SK-N-SH treated with all-trans-retinoic acid at 6 μM for 48 hours (cell line): Measurements from ENCODE around the gene LRBA.

ENCODE experiments used
- ATAC-seq: fragments of 200-7000 bp; cut with Tn5 transposase; 3 replicates; pipeline ENCODE4 v1.9.1; 2020; ENCODE audit warnings: mild to moderate bottlenecking, moderate library complexity
- ARNTL ChIP-seq: fragments of 450-650 bp; formaldehyde crosslinking; IDR thresholded peaks from 2 replicates; pipeline ENCODE4 v1.5.0; 2020; ENCODE audit warnings: low read depth, mild to moderate bottlenecking, moderate library complexity, borderline replicate concordance
- BACH2 ChIP-seq: fragments of 250-450 bp; sonication (Bioruptor Pico); IDR thresholded peaks from 2 replicates; pipeline ENCODE4 v1.9.0; 2021; ENCODE audit warnings: mild to moderate bottlenecking, borderline replicate concordance
- ESRRG ChIP-seq: fragments of 250-450 bp; sonication (Bioruptor Pico); IDR thresholded peaks from 2 replicates; pipeline ENCODE4 v1.6.1; 2021; ENCODE audit warnings: mild to moderate bottlenecking
- GLIS3 ChIP-seq: fragments of 250-450 bp; sonication (Bioruptor Pico); IDR thresholded peaks from 2 replicates; pipeline ENCODE4 v1.5.0; 2020; ENCODE audit warnings: mild to moderate bottlenecking, moderate library complexity
- OSR1 ChIP-seq: fragments of 250-450 bp; sonication (Bioruptor Pico); IDR thresholded peaks from 2 replicates; pipeline ENCODE4 v1.8.0; 2022; ENCODE audit warnings: moderate library complexity, mild to moderate bottlenecking, inconsistent platforms
- PPARA ChIP-seq: fragments of 250-450 bp; sonication (Bioruptor Pico); IDR thresholded peaks from 2 replicates; pipeline ENCODE4 v1.5.0; 2020; ENCODE audit warnings: mild to moderate bottlenecking, borderline replicate concordance
- RARB ChIP-seq: fragments of 250-450 bp; sonication (Bioruptor Pico); IDR thresholded peaks from 2 replicates; pipeline ENCODE4 v1.8.0; 2021; ENCODE audit warnings: mild to moderate bottlenecking, moderate library complexity
- SNAI2 ChIP-seq: fragments of 250-450 bp; sonication (Bioruptor Pico); IDR thresholded peaks from 2 replicates; pipeline ENCODE4 v1.5.0; 2020; ENCODE audit warnings: mild to moderate bottlenecking, moderate library complexity
- TCF4 ChIP-seq: fragments of 250-450 bp; sonication (Bioruptor Pico); IDR thresholded peaks from 2 replicates; pipeline ENCODE4 v1.8.0; 2021; ENCODE audit warnings: mild to moderate bottlenecking, moderate library complexity, borderline replicate concordance
- TOX ChIP-seq: fragments of 250-450 bp; sonication (Bioruptor Pico); IDR thresholded peaks from 2 replicates; pipeline ENCODE4 v1.8.0; 2021; ENCODE audit warnings: mild to moderate bottlenecking, moderate library complexity, borderline replicate concordance
- ZFP30 ChIP-seq: fragments of 450-650 bp; formaldehyde crosslinking; IDR thresholded peaks from 2 replicates; pipeline ENCODE4 v1.5.0; 2022; ENCODE audit warnings: mild to moderate bottlenecking, moderate library complexity
- ZNF565 ChIP-seq: fragments of 450-650 bp; formaldehyde crosslinking; conservative IDR thresholded peaks from 2 replicates; pipeline ENCODE4 v1.5.0; 2020; ENCODE audit warnings: low read depth, mild to moderate bottlenecking, moderate library complexity
- ZNF70 ChIP-seq: fragments of 450-650 bp; formaldehyde crosslinking; IDR thresholded peaks from 2 replicates; pipeline ENCODE4 v1.5.0; 2020; ENCODE audit warnings: mild to moderate bottlenecking, moderate library complexity
- ZNF8 ChIP-seq: fragments of 450-650 bp; formaldehyde crosslinking; IDR thresholded peaks from 2 replicates; pipeline ENCODE4 v1.5.0; 2020; ENCODE audit warnings: mild to moderate bottlenecking, moderate library complexity
- TF ChIP-seq, protein P1 (sequence below): fragments of 250-450 bp; sonication (Bioruptor Pico); IDR thresholded peaks from 2 replicates; pipeline ENCODE4 v1.5.1; 2021; ENCODE audit warnings: mild to moderate bottlenecking, moderate library complexity
- TF ChIP-seq, protein P2 (sequence below): fragments of 250-450 bp; sonication (Bioruptor Pico); IDR thresholded peaks from 2 replicates; pipeline ENCODE4 v1.5.1; 2020; ENCODE audit warnings: low read depth, mild to moderate bottlenecking, moderate library complexity
- TF ChIP-seq, protein P3 (sequence below): fragments of 250-450 bp; sonication (Bioruptor Pico); IDR thresholded peaks from 2 replicates; pipeline ENCODE4 v1.8.0; 2021; ENCODE audit warnings: low read depth, mild to moderate bottlenecking, moderate library complexity, borderline replicate concordance
- TF ChIP-seq, protein P4 (sequence below): fragments of 250-450 bp; sonication (Bioruptor Pico); IDR thresholded peaks from 2 replicates; pipeline ENCODE4 v1.5.0; 2020; ENCODE audit warnings: mild to moderate bottlenecking, moderate library complexity

The LRBA gene

DNA sequence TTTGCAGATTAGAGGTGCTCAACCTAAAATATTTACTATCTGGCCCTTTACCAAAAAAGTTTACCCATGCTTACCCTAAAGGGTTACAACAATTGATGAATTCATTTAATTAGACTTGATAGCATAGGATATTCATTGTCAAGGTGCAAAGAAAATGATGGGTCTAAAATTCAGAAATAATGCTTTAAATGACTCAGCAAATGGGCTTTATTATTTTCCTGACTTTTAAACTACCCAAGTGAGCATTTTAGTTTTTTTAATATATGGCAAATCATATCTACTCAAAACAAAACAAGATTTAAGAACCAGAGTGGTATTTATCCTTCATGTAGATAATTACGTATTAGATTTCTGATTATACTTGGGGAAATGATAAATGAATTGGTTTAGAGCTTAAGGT, 701.1 kb downstream of the LRBA start:
- TF ChIP-seq BACH2 (CRISPR knock-in tag), result no peak
- TF ChIP-seq, protein P1, sequence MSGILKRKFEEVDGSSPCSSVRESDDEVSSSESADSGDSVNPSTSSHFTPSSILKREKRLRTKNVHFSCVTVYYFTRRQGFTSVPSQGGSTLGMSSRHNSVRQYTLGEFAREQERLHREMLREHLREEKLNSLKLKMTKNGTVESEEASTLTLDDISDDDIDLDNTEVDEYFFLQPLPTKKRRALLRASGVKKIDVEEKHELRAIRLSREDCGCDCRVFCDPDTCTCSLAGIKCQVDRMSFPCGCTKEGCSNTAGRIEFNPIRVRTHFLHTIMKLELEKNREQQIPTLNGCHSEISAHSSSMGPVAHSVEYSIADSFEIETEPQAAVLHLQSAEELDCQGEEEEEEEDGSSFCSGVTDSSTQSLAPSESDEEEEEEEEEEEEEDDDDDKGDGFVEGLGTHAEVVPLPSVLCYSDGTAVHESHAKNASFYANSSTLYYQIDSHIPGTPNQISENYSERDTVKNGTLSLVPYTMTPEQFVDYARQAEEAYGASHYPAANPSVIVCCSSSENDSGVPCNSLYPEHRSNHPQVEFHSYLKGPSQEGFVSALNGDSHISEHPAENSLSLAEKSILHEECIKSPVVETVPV (CRISPR knock-in tag), result no peak
- TF ChIP-seq, protein P2, sequence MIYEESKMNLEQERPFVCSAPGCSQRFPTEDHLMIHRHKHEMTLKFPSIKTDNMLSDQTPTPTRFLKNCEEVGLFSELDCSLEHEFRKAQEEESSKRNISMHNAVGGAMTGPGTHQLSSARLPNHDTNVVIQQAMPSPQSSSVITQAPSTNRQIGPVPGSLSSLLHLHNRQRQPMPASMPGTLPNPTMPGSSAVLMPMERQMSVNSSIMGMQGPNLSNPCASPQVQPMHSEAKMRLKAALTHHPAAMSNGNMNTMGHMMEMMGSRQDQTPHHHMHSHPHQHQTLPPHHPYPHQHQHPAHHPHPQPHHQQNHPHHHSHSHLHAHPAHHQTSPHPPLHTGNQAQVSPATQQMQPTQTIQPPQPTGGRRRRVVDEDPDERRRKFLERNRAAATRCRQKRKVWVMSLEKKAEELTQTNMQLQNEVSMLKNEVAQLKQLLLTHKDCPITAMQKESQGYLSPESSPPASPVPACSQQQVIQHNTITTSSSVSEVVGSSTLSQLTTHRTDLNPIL (CRISPR knock-in tag), result no peak
- ATAC-seq, result no peak

DNA sequence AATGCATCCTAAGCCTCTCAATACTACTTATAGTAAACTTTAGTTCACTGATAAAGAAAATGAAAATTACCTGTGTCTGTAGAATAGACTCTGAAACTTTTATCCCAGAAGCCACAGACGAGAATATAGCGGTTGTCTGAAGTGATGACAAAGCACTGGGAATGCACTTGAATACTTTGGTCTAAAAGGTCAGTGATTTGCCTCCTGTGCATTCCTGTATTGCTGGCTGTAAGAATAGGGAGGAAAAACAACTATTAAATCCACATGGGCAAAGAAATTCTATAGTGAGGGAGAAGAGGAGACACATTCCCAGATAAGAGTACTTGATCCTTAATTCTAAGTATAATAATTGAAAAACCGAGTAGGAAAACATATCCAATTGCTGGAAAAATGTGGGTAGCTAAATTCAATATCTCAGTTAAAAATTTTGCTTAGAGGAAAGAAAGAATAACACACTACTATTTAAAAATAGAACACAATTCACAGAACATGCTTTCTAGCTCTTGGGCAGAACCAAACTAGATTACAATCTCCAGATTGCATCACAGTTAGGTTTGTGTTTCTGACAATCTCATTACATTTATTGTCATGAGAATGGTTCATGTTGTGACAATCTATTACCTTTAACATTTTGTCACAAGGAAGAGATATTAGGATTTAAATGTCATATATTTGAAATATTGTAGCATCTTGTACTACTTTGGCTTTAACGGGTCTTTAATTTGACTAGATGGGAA, 704.8 kb downstream of the LRBA start:
- TF ChIP-seq GLIS3 (CRISPR knock-in tag), result no peak
- TF ChIP-seq TCF4 (CRISPR knock-in tag), result no peak
- no peak for TF ChIP-seq ZNF565 (CRISPR knock-in tag)
- TF ChIP-seq ZFP30 (CRISPR knock-in tag), result no peak
- TF ChIP-seq, protein P2 (CRISPR knock-in tag), result no peak
- TF ChIP-seq OSR1 (CRISPR knock-in tag), result no peak
- TF ChIP-seq ESRRG (CRISPR knock-in tag), result no peak
- TF ChIP-seq ARNTL (CRISPR knock-in tag), result no peak
- TF ChIP-seq ZNF70, result no peak
- TF ChIP-seq RARB (CRISPR knock-in tag), result no peak
- TF ChIP-seq SNAI2 (CRISPR knock-in tag), result no peak
- no peak for TF ChIP-seq PPARA (CRISPR knock-in tag)
- no peak for TF ChIP-seq ZNF8
- TF ChIP-seq, protein P3, sequence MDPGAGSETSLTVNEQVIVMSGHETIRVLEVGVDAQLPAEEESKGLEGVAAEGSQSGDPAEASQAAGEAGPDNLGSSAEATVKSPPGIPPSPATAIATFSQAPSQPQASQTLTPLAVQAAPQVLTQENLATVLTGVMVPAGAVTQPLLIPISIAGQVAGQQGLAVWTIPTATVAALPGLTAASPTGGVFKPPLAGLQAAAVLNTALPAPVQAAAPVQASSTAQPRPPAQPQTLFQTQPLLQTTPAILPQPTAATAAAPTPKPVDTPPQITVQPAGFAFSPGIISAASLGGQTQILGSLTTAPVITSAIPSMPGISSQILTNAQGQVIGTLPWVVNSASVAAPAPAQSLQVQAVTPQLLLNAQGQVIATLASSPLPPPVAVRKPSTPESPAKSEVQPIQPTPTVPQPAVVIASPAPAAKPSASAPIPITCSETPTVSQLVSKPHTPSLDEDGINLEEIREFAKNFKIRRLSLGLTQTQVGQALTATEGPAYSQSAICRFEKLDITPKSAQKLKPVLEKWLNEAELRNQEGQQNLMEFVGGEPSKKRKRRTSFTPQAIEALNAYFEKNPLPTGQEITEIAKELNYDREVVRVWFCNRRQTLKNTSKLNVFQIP, result no peak
- no peak for TF ChIP-seq BACH2 (CRISPR knock-in tag)
- ATAC-seq, result peak; percentile 81

DNA sequence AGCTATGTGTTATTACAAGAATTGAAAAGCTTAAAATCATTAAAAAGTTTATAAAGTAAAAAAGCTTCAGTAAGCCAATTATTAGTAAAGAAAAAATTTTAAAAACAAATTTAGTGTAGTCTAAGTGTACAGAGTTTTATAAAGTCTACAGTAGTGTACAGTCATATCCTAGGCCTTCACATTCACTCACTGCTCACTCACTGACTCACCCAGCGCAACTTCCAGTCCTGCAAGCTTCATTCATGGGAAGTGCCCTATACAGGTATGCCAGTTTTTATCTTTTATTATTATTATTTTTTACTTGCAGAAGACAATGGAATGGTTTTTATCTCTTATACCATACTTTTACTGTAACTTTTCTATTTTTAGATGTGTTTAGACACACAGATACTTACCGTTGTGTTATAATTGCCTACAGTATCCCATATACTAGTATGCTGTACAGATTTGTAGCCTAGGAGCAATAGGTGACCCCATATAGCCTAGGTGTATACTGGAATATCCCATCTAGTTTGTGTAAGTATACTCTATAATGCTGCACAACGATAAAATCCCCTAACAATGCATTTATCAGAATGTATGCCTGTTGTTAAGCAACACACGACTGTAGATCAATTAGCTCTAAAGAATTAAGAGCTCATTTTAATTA, 706.1 kb downstream of the LRBA start:
- ATAC-seq, result peak; percentile 68
- TF ChIP-seq RARB (CRISPR knock-in tag) (no peak), ZNF8 (no peak), ZNF70 (no peak), ZNF565 (CRISPR knock-in tag) (no peak), PPARA (CRISPR knock-in tag) (no peak), ZFP30 (CRISPR knock-in tag) (no peak)
- TF ChIP-seq, protein P3, result no peak

DNA sequence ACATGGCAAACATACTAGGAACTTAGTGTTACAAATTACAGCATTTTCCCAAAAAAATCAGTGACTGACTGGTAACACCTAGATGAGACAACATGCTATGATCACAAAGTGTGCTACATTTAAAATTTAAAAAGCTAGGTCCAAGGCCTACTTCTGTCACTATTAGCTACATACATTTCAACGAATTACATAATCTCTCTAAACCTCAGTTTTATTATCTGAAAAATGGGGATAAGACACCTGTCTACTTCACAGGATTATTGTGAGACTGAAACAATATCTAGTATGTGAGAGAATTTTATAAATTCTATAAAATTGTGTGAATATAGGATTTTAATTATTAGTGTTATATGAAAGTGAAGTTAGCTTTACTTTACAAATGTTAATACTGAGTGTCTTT, 708.4 kb downstream of the LRBA start:
- no peak for ATAC-seq
- TF ChIP-seq SNAI2 (CRISPR knock-in tag), result no peak
- no peak for TF ChIP-seq ARNTL (CRISPR knock-in tag)
- no peak for TF ChIP-seq BACH2 (CRISPR knock-in tag)
- no peak for TF ChIP-seq ZNF8
- TF ChIP-seq, all 23 proteins: peak for 0

DNA sequence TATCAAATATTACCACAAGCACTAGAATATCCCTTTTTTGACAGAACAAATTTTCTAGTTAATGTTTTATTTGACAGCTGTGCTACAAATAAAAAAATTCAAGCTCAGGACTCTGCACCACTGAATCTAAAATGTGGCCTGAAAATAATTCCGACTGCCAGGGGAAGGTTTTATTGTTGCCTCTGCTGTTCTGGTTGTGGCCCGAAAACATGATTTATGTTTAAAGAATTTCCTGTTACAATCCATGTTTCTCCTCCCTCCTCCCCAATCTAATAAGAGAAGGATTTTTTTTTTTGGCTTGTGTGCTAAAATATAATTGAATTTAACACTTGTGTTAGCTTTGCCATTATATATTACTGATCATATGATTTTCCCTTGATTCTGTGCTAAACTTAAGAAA, 709.1 kb downstream of the LRBA start:
- peak; percentile 69 for ATAC-seq
- TF ChIP-seq RARB (CRISPR knock-in tag), result no peak
- TF ChIP-seq GLIS3 (CRISPR knock-in tag), result no peak
- TF ChIP-seq, protein P1 (CRISPR knock-in tag), result no peak
- TF ChIP-seq, protein P4, sequence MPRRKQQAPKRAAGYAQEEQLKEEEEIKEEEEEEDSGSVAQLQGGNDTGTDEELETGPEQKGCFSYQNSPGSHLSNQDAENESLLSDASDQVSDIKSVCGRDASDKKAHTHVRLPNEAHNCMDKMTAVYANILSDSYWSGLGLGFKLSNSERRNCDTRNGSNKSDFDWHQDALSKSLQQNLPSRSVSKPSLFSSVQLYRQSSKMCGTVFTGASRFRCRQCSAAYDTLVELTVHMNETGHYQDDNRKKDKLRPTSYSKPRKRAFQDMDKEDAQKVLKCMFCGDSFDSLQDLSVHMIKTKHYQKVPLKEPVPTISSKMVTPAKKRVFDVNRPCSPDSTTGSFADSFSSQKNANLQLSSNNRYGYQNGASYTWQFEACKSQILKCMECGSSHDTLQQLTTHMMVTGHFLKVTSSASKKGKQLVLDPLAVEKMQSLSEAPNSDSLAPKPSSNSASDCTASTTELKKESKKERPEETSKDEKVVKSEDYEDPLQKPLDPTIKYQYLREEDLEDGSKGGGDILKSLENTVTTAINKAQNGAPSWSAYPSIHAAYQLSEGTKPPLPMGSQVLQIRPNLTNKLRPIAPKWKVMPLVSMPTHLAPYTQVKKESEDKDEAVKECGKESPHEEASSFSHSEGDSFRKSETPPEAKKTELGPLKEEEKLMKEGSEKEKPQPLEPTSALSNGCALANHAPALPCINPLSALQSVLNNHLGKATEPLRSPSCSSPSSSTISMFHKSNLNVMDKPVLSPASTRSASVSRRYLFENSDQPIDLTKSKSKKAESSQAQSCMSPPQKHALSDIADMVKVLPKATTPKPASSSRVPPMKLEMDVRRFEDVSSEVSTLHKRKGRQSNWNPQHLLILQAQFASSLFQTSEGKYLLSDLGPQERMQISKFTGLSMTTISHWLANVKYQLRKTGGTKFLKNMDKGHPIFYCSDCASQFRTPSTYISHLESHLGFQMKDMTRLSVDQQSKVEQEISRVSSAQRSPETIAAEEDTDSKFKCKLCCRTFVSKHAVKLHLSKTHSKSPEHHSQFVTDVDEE, result no peak
- TF ChIP-seq, protein P2 (CRISPR knock-in tag), result no peak
- TF ChIP-seq TOX (CRISPR knock-in tag), result no peak
- TF ChIP-seq ZFP30 (CRISPR knock-in tag), result no peak
